ENCODE results near the gene HSFX2.

Gene HSFX2

DNA sequence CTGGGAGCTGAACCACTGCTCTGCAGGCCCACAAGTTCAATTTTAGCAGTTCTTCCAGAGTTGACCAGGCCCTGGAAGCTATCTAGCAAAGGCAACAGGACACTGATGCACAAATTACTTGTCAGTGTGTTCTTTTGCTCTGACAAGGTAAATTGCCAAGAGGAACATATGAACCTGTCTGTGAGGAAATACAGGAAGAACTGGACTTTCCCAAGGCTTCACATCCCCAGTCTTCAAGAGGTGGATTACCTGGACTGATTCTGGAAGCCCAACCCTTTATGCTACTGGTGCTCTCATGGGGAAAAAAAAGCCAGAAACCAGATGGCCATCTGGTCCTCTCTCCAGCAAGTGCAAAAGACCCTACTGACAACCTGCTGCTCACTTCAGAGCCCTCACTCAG is 38.4 kb upstream of the HSFX2 start:
- H3K27ac Mint-ChIP-seq = no peak overlapping the region
- H3K27me3 Mint-ChIP-seq (ENCODE audit: low read depth) = no peaks in the 10 kb centered on the region
- H3K9me3 Mint-ChIP-seq = peaks cover 9% of the 10 kb centered on the region
- TF ChIP-seq, protein P1, sequence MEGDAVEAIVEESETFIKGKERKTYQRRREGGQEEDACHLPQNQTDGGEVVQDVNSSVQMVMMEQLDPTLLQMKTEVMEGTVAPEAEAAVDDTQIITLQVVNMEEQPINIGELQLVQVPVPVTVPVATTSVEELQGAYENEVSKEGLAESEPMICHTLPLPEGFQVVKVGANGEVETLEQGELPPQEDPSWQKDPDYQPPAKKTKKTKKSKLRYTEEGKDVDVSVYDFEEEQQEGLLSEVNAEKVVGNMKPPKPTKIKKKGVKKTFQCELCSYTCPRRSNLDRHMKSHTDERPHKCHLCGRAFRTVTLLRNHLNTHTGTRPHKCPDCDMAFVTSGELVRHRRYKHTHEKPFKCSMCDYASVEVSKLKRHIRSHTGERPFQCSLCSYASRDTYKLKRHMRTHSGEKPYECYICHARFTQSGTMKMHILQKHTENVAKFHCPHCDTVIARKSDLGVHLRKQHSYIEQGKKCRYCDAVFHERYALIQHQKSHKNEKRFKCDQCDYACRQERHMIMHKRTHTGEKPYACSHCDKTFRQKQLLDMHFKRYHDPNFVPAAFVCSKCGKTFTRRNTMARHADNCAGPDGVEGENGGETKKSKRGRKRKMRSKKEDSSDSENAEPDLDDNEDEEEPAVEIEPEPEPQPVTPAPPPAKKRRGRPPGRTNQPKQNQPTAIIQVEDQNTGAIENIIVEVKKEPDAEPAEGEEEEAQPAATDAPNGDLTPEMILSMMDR (IDR thresholded peaks at IDR 0.05; ENCODE audit: unreplicated experiment in 3 of 3) = no peak
- no peaks in the 10 kb centered on the region for H3K36me3 Mint-ChIP-seq (ENCODE audit: low read depth)
- H3K4me3 Mint-ChIP-seq = no peak overlapping the region
- H3K4me1 Mint-ChIP-seq = peaks cover 18% of the 10 kb centered on the region

DNA sequence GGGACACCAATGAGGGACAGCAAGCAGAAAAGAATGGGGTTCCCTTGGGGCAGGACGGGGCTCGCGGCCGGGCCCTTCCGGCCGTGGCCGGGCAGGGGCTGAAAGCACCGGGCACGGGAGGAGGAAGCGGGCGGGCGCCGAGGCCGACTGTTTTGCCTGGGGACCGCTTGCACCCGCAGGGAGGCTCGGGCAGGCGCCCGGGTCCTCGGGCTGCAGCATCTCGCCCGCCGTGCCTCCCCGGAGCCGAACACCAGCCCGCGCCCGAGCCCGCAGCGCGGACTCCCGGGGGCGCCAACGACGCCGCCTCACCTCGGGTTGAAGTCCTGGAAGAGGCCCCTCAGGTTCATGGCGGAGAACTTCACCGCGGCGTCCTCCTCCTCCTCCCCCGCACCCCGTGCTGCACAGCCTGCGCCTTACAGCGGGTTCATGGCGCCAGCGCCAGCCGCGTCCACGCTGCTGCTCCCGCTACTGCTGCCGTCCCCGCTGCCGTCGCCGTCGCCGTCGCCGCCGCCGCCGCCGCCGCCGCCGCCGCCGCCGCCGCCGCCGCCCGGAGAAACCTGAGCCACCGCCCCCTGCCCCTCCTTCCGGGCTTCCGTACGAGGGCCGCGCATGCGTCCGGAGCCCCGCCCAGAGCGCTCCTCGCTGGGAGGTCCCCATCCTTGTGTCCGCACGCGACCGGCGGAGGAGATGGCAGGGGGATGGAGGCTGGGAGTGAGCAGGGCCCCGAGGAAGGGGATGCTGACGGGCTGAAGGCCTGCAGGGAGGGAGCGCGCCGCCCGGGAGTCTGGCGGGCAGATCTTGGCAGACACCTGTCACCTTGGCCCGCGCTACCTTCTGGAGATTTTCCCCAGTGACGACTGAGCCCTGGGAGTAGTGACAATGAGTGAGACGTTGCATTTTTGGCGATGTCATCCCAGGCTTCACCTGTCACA is 36.4 kb upstream of the HSFX2 start, which contains the start of gene TMEM185A:
Gene TMEM185A (minus strand): TSS at position 559 of the 932 bp plus-strand sequence. CDS start 212 bp downstream, at position 347.
- Mint-ChIP-seq H3K9me3 (peaks cover 9% of the 10 kb centered on the region), H3K4me1 (peaks cover 27% of the 10 kb centered on the region), H3K27ac (peak within 1 kb of the TSS; percentile 91 to 97 (median 94)), H3K27me3 (ENCODE audit: low read depth) (no peaks in the 10 kb centered on the region), H3K36me3 (ENCODE audit: low read depth) (no peaks in the 10 kb centered on the region), H3K4me3 (peak within 1 kb of the TSS; percentile 97 to 99 (median 97))
- TF ChIP-seq, protein P1 (IDR thresholded peaks at IDR 0.05; ENCODE audit: unreplicated experiment in 3 of 3) = no peak

DNA sequence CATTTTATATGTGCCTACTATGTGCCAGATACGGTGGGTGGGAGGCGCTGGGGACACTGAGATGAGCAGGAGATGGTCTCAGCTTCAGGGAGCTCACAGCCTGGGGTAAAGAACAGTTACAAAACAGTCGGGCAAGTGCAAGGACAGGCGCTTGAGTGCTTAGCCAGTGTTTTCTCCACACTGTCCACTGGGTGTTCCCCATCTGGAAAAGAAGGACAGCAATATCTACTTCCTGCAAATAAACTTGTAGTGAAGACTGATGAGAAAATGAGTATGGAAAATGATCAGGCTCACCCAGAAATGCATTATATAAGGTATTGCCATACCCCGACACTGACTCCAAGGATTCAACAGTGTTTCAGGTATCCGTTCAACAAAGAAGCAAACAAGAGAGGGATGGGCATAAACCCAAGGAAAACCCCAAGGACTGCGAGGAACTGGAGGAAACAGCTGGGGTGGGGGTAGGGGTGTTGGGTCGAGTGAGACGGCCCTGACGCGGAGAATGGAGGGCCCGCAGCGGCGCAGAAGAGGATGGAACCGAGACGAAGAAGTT is 35.6 kb upstream of the HSFX2 start:
- H3K27me3 Mint-ChIP-seq (ENCODE audit: low read depth) = no peaks in the 10 kb centered on the region
- peaks cover 9% of the 10 kb centered on the region for H3K9me3 Mint-ChIP-seq
- H3K36me3 Mint-ChIP-seq (ENCODE audit: low read depth) = no peaks in the 10 kb centered on the region
- peak overlapping the region; percentile 91 to 97 (median 94) for H3K27ac Mint-ChIP-seq
- TF ChIP-seq, protein P1 (IDR thresholded peaks at IDR 0.05; ENCODE audit: unreplicated experiment in 3 of 3) = peak in 2 of 3 experiments; percentile 18 to 23
- H3K4me3 Mint-ChIP-seq = peak overlapping the region; percentile 97 to 99 (median 97)
- H3K4me1 Mint-ChIP-seq = peaks cover 29% of the 10 kb centered on the region

DNA sequence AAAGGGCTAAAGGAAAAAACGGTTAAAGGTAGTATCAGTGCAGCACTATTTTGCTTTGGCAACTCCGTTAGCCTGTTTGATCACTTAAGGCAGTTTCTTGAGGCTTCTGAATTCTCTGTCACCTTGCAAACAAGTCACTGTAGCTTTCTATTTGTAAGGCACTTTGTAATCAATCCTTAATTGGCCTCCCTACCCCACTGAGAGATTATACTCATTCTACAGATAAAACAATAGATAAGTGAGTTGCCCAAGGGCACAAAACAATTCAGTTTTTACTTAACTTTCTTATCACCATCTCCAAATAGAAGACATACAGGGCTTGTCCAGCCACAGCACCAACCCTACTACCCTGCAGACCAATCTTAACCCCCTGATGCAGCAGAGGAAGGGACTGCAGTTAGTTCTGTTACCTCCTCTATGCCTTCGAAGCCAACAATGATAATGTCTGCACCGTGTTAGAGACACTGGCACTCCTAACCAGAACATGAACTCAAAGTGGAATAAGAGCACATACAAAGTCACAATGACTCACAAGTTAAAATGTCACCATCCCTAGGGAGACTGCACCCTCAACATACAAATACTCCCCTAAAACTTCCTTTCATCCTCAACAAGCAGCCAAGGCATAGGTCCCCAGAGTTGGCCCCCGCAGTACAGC is 34.7 kb upstream of the HSFX2 start:
- Mint-ChIP-seq H3K27me3 (ENCODE audit: low read depth) (no peaks in the 10 kb centered on the region), H3K4me1 (peaks cover 29% of the 10 kb centered on the region), H3K4me3 (peak overlapping the region; percentile 97 to 99 (median 97)), H3K36me3 (ENCODE audit: low read depth) (no peaks in the 10 kb centered on the region), H3K27ac (peak overlapping the region in 2 of 3 experiments; percentile 94 to 97), H3K9me3 (peaks cover 6% of the 10 kb centered on the region)
- TF ChIP-seq, protein P1 (IDR thresholded peaks at IDR 0.05; ENCODE audit: unreplicated experiment in 3 of 3) = no peak

DNA sequence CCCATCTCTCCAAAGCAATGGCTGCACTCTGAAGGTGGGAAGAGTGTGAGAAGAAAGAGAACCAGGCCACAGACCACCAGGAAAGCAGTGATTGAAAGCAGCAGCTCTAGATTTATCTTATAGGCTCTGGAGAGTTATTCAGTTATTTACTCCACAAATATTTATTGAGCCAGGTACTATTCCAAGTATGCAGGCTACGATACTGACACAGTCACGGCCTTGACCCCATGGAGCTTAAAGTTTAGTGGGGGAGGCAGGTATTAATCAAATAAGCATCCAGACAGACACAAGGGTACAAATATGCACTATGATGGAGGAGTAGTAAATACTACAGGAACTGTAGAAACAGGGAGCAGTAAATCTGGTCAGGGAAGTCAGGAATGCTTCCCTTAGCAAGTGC is 33.7 kb upstream of the HSFX2 start:
- peak overlapping the region; percentile 50 to 71 (median 58) for H3K4me3 Mint-ChIP-seq
- peaks cover 6% of the 10 kb centered on the region for H3K9me3 Mint-ChIP-seq
- TF ChIP-seq, protein P1 (IDR thresholded peaks at IDR 0.05; ENCODE audit: unreplicated experiment in 3 of 3) = no peak
- H3K36me3 Mint-ChIP-seq (ENCODE audit: low read depth) = no peaks in the 10 kb centered on the region
- H3K4me1 Mint-ChIP-seq = peaks cover 36% of the 10 kb centered on the region
- no peaks in the 10 kb centered on the region for H3K27me3 Mint-ChIP-seq (ENCODE audit: low read depth)
- no peak overlapping the region for H3K27ac Mint-ChIP-seq

Measured in nephron (organoid).